Measurements from ENCODE around the gene PASK. TPM values are rescaled to one million over a fixed set of nuclear protein-coding genes. Genes with fewer than 3 reads are reported as not detected.

The PASK gene
- total and polyA plus RNA-seq, 9 of the 15 experiments (the other 6 are each of a cell fraction or from before 2014, with no cell fraction given), result 1.5 to 30.3 (median 9.9) TPM

- no peak for TF ChIP-seq NR2C1 (IDR thresholded peaks at IDR 0.05)
- peak; percentile 63; the same call in 1 of the 2 replicates for TF ChIP-seq NR2C1 (tag; IDR thresholded peaks at IDR 0.05)
- TF ChIP-seq TEAD2 (tag; IDR thresholded peaks at IDR 0.05), result no peak
- TF ChIP-seq POLR2AphosphoS2 (IDR thresholded peaks at IDR 0.05; ENCODE audit: low read length), result no peak
- TF ChIP-seq TFAP4 (CRISPR knock-in tag; IDR thresholded peaks at IDR 0.05; ENCODE audit: borderline replicate concordance), result peak; percentile 87
- TF ChIP-seq PRPF4 (IDR thresholded peaks at IDR 0.05; ENCODE audit: insufficient read depth, low read depth, low read length, poor library complexity, severe bottlenecking), result no peak
- no peak for TF ChIP-seq ZBTB33 (CRISPR knock-in tag; IDR thresholded peaks at IDR 0.05)
- no peak for TF ChIP-seq NR1H2 (CRISPR knock-in tag; IDR thresholded peaks at IDR 0.05)
- TF ChIP-seq RBBP5 (IDR thresholded peaks at IDR 0.05; ENCODE audit: borderline replicate concordance, insufficient read depth, low read length, poor library complexity, severe bottlenecking), result peak; percentile 94
- TF ChIP-seq ZNF76 (CRISPR knock-in tag; IDR thresholded peaks at IDR 0.05; ENCODE audit: borderline replicate concordance), result no peak
- peak; percentile 29; the same call in 1 of the 2 replicates for TF ChIP-seq EGR1 (conservative IDR thresholded peaks at IDR 0.05)
- TF ChIP-seq CTBP1 (IDR thresholded peaks at IDR 0.05; ENCODE audit: borderline replicate concordance), result peak; percentile 84; the same call in 1 of the 2 replicates
- TF ChIP-seq FOS (IDR thresholded peaks at IDR 0.05; ENCODE audit: extremely low read depth, insufficient read length), result no peak
- no peak for TF ChIP-seq RHOXF2B (CRISPR knock-in tag; conservative IDR thresholded peaks at IDR 0.05)
- peak; percentile 80 for TF ChIP-seq U2AF1 (optimal IDR thresholded peaks at IDR 0.05; ENCODE audit: low read depth, low read length)
- no peak for TF ChIP-seq COPS2 (conservative IDR thresholded peaks at IDR 0.05)
- TF ChIP-seq ZNF431 (CRISPR knock-in tag; IDR thresholded peaks at IDR 0.05), result peak; percentile 65; the same call in 1 of the 2 replicates
- TF ChIP-seq GABPB2 (CRISPR knock-in tag; conservative IDR thresholded peaks at IDR 0.05), result no peak
- no peak; a peak in 2 of 4 replicates for TF ChIP-seq NRF1 (conservative IDR thresholded peaks at IDR 0.05 in 1 of 2, IDR thresholded peaks at IDR 0.05 in 1 of 2)
- TF ChIP-seq E4F1 (CRISPR knock-in tag; IDR thresholded peaks at IDR 0.05; ENCODE audit: borderline replicate concordance), result no peak
- 0 out of 2 replicates have a peak, but pooled peaks have one; percentile 55 for TF ChIP-seq ZBED1 (IDR thresholded peaks at IDR 0.05)
- peak; percentile 96 to 99 for TF ChIP-seq MAZ (CRISPR knock-in tag; conservative IDR thresholded peaks at IDR 0.05 in 1 of 2, IDR thresholded peaks at IDR 0.05 in 1 of 2)
Measured at GRCh38 chr2:241102239-241102803, 47.0 kb downstream of the PASK start, which contains the start of gene MTERF4 (continued).
